GM19043 (cell line): ENCODE results near the gene TULP4.

ENCODE experiments used
- ATAC-seq: cut with Tn5 transposase; IDR thresholded peaks from one replicate; pipeline ENCODE4 v1.9.1; 2021; ENCODE audit warnings: low read depth; ENCODE audit not compliant: unreplicated experiment

TULP4 gene, protein sequence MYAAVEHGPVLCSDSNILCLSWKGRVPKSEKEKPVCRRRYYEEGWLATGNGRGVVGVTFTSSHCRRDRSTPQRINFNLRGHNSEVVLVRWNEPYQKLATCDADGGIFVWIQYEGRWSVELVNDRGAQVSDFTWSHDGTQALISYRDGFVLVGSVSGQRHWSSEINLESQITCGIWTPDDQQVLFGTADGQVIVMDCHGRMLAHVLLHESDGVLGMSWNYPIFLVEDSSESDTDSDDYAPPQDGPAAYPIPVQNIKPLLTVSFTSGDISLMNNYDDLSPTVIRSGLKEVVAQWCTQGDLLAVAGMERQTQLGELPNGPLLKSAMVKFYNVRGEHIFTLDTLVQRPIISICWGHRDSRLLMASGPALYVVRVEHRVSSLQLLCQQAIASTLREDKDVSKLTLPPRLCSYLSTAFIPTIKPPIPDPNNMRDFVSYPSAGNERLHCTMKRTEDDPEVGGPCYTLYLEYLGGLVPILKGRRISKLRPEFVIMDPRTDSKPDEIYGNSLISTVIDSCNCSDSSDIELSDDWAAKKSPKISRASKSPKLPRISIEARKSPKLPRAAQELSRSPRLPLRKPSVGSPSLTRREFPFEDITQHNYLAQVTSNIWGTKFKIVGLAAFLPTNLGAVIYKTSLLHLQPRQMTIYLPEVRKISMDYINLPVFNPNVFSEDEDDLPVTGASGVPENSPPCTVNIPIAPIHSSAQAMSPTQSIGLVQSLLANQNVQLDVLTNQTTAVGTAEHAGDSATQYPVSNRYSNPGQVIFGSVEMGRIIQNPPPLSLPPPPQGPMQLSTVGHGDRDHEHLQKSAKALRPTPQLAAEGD (N-terminal part only)

GRCh38 chr6:158312165-158312564 is at the start of gene TULP4:
Gene TULP4, plus strand, starts transcription at chr6:158312465. Its CDS starts 1,552 bp downstream, at chr6:158314017.
- no peak for ATAC-seq

GRCh38 chr6:158262755-158263154 is 49.5 kb upstream of the TULP4 start:
- no peak for ATAC-seq

DNA sequence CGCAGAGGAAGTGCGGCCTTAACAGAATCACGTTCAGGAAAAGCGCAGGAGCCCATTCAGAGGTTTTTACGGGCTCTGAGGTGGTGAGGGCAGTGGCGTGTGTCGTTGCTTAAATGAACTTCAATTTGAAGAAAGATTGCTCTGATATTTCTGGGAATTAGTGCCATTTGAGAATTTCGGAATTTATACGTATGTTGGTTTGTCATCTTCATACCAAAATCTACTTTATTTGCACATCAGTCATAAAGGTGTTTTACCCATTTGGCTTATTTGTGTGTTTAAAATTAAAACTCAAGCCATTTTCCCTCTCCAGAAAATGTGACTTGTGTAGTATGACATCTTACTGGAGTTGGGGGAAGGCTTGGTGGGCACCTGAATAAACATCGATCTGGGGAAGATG is 48.1 kb upstream of the TULP4 start:
- ATAC-seq = no peak

- ATAC-seq = no peak
Measured at GRCh38 chr6:158266131-158266530, 46.1 kb upstream of the TULP4 start.

GRCh38 chr6:158268361-158269147 is 43.7 kb upstream of the TULP4 start:
- no peak for ATAC-seq

GRCh38 chr6:158269657-158270056 is 42.6 kb upstream of the TULP4 start:
- ATAC-seq = no peak

- no peak for ATAC-seq
Measured at GRCh38 chr6:158270389-158271127, 41.7 kb upstream of the TULP4 start.

GRCh38 chr6:158272324-158272723 is 39.9 kb upstream of the TULP4 start:
- ATAC-seq = no peak

GRCh38 chr6:158278004-158278403 is 34.3 kb upstream of the TULP4 start:
- ATAC-seq = no peak

DNA sequence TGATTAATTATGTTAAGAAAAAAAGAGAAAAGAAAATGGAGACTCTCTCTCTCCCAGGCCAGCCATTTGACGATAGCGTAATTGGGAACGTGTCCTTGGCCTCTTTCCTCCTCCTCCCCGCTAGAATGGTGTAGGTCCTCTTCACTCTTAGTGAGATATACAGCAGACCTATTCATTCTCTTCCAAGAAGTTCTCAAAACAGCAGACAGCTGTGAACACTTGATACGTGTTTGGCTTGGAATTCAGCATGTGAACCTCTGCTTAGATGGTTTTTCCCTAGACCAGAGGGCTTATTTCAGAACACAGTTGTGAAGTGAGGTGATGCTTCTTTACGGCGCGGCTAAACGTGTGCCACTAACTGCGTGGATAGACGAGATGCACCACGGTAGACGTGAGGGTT is 32.6 kb upstream of the TULP4 start:
- ATAC-seq = no peak

DNA sequence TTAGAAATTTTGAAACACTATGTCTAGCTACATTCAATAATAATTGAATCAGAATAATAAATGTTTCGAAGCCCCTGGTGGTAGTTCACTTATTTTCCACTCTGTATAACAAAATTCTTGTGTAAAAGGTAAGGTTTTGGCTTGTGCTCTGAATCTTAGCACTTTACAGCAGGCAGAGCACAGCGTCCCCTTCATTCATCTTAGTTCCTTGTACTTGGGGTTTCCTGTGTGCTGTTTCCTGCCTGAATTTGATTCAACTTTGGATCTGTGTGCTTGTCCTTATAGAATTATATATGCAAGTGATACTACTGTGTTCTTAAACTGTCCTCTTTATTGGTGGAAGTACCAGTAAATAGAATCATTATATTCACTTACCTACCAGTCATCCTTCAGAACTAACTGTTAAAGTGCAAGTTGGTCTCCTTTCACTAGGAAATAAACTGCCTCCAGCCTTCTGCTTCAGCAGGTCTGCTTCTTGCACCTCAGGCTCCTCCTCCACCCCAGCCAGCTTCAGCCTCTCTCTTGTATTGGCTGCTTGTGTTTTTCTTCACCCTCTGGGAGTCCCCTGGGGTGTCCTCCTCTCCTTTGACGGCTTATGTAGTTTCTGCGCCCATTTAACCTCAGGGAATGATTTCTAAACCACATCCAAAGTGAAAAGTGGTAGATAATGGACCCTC is 28.8 kb upstream of the TULP4 start:
- no peak for ATAC-seq

- no peak for ATAC-seq
Measured at GRCh38 chr6:158284007-158284875, 28.0 kb upstream of the TULP4 start.

DNA sequence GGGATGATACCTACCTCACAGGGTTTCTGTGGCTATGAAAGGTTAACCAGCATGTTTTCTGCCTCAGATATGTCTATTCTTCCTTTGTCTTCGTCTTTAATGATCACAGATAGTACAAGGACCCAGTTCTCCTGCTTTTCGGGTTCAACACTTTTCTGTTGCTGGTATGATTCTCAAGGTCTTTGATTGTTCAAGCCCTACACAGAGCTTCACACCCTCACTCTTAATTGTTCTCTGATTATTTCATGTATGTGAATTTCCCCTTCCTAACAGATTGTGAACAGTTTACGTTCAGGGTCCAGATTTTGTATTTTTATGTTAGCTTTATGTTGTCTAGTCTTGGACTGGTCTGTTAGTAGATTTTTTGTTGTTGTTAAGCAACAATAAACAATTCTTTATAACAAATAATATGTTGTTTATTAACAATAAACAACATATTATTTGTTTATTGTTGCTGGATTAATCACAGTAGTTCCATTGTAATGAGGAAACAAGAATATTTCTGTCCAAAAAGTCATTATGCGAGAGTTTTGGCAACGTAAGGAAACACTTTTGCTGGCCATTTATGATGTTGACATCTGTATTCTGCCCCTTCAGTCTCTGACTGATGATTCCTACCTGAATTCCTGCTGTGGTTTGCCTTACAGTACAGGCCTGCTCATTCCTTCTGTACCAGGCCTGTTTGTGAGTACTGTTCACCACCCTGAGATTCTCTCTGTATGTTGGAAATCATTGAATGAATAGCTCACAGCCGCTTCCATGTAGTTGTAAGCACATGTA is 27.2 kb upstream of the TULP4 start:
- no peak for ATAC-seq

DNA sequence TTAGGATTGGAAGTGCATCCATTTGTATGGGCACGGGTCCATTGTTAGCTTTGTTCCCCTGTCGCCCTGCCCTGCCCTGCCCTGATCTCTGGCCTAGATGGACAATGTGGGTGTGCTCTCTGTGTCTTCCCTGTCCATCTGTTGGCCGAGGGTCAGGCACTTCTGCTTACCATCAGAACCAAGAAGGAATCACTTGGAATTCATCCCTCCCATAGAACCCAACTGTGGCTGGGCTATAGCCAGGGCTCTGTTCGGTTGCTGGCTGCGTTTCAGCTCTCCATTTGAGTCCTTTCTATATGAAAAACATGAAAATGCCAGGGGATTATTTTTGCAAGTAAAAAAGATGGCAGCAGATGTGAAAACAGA is 26.6 kb upstream of the TULP4 start:
- no peak for ATAC-seq

DNA sequence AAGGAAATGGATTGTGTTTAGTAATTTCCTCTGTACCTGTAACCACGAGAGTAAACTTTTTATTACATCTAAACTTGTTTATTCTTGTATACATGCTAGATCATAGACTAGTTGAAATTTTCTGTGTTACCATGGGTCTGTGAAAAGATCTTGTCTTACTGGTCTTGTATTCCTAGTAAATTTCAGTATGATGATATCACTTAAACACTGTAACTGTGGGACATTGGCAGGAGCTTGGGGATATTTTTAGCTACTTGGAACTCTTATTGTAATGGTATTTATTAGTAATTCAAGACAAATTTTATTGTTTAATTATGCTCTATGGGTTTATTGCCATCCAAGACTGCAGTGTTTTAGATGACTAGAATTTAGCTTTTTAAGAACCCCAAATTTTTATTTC is 25.9 kb upstream of the TULP4 start:
- no peak for ATAC-seq

DNA sequence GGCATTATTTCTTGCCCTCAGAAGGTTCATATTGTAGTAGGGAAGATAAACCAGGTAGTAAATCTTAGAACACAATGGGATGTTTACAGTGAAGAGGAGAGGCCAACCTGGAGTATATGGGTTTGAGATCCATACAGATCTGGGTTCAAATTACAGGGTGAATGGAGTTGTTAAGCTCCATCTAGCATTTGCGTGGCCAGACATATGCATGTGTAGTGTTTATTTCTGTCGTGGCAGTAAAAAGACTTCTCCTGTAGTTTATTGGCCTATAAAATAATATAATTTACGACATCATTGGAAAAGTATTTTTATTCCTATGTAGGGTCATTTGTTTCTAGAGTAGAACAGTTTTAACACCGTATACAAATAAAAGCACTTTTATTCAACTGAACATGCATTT is 25.2 kb upstream of the TULP4 start:
- ATAC-seq = no peak

- ATAC-seq = peak; percentile 71
Measured at GRCh38 chr6:158290040-158290439, 22.2 kb upstream of the TULP4 start.

DNA sequence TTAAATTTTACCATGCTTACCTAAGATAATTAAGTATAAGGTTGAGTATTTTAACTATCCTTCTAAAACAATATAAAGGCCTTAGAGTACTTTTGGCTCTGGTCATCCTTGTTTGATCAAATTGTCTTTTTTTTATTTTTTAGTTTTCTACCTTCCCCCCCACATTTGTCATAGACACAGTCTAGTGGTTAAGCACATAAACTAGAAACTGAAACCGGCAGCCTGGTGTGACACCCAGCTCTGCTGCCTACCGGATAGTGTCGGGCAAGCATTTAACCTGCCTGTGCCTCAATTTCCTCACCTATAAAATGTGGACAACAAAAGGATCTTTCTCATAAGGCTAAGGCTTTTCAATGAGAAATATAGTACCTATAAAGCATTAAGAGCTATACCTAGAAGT is 21.6 kb upstream of the TULP4 start:
- peak; percentile 83 for ATAC-seq
